NOMO-1 treated with DMSO at 0.1 percent for 48 hours (cell line): Measurements from ENCODE around the gene SETD7.

Experiments
- DNase-seq: peaks from one replicate; lab custom pipeline; 2025; ENCODE audit not compliant: unreplicated experiment; lab: John Stamatoyannopoulos, UW

SETD7 gene

DNA sequence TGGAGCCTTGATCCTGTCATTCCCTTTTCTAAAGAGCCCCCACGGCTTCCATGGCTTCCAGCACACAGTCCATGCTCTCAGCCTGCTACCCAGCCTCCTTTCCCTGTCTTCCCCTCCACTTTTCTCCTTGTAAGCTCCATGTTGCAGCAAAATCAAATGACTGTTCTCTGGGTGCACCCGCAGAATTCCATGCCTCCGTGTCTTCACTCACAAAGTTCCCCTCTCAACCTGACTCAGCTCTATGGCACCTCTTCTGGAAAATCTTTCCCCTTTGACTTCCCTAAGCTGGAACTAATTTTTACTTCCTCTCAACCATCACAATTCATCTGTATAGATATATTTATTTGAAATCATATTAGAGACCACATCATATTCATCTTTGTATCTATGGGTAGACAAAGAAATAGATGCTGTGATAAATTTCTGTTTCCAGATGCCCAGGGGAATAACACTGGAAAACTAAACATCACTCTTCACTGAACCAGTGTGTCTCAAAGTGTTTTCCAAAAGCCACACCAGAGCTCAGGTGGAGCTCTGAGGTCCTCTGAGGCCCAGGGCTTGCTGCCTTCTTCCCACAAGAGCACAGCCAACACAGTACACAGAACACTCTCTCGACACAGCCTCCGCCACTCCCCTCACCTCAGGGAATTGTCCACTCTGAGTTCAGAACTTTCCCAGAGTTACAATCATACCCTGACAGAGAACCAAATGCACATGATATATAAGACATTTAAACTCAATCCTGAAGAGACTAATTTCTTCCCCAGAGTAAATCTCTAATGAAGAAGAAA lies 3.3 kb downstream of the SETD7 start:
- no peak for DNase-seq

DNA sequence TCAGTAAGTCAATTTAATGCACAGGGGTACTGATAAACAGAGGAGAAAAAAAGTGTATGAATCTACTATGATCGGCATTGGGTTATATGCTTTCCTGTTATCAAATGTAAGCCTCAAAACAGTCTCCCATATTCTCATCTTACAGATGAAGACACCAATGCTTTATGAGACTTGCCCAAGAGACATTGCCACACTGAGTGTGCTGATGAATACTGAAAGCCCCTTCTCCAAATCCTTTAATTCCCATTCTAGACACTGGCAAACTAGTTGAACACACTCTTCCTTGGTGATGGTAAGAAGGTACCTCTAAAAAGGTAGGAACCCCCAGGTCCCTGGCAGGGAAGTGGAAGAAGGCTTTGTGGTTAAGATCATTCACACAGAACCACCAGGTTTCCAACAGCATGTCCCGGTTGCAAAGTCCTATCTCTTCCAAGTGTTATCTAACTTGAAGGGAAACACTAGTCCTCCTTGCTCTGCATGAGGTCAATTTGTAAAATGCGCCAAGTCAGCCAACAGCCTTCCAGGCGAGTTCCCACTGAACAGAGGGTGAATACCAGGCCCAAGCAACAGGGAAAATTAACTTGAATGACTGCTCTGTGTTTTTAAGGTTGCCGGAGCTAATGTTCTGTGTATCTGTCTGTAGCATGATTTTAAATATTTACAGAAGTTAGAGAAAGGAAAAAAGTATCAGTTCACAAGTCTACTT lies 5.1 kb downstream of the SETD7 start:
- no peak for DNase-seq

DNA sequence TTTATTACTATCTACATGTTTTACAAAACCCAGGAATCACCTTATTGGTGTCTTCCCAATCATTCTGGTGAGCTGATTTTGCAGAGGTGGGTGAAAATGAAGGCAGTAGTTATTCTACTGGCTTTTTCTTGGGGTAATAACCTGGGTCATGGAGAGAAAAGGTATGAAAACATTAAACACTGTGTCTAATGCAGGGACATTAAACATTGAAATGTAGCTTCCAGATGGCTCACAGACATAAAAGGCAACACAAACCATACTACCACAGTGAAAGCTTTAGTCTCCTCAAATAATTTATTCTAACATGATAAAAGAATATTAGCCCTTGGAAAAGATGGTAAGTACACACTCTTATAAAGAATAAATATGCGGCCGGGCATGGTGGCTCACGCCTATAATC lies 8.0 kb downstream of the SETD7 start:
- DNase-seq: no peak

DNA sequence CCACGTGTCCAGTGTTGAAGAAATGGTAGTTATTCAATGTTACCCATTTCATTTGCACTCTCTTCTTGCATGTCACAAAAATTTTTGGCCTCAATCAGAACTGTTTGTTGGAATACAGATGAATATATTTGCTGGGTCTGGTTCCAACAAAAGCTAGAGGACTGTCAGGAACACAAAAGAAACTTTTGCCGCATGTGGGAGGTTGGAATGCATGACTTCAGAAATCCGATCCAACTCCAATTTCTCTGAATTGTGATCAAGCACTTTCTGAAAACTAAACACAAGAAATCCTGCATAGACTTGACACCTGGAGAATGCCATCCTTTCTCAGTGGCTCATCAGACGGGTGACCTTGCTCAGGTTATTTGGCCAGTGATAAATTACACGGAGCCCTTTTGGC lies 15.4 kb downstream of the SETD7 start:
- no peak for DNase-seq

DNA sequence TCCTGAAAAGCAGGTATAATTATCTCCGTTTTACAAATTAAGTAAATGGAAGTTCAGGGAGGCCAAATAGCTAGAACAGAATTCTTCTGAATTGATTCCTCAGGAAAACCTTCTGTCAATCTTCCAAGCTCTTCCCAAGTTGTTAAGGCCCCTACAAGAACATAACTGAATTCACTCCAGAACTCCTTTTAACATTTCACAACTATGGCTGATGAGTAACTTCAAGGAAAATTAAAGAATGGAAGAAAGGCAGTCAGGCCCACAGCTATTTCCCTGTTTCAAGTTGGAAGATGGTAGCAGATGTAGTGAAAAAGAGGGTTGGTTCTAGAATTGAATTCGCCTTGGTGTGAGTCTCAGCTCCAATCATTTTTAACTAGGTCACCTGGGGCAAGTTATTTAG lies 15.9 kb downstream of the SETD7 start:
- no peak for DNase-seq

DNA sequence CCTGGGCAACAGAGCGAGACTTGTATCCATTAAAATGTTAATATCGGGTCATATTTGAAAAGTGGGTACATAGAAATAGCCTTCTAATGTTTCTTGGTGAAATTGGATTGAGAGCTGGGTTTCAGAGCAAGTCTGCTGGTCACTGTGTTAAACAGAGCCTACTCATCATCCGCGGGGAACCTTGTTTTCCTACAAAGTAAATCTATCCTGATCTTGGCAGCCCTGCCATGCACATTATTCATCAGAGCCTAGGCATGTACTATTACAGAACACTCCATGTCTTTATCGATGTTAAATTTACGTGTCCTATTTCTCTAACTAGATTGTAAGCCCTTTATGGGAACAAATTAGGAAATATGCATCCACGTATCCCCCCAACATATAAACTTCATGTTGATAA lies 18.7 kb downstream of the SETD7 start:
- no peak for DNase-seq

DNA sequence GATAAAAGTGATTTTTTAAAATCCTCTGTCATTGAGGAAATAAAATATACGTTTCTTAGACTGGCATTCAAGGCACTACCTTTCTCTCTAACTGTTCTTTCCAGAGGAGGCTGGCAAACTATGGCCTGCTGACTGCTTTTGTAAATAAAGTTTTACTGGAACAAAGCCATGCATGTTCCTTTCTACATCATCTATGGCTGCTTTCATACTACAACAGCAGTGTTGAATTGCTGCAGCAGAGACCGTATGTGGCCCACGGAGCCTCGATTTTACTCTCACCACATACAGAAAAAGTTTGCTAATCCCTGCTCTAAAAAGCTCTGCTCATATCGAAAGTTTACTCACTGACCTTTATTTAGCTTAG lies 20.2 kb downstream of the SETD7 start:
- no peak for DNase-seq

DNA sequence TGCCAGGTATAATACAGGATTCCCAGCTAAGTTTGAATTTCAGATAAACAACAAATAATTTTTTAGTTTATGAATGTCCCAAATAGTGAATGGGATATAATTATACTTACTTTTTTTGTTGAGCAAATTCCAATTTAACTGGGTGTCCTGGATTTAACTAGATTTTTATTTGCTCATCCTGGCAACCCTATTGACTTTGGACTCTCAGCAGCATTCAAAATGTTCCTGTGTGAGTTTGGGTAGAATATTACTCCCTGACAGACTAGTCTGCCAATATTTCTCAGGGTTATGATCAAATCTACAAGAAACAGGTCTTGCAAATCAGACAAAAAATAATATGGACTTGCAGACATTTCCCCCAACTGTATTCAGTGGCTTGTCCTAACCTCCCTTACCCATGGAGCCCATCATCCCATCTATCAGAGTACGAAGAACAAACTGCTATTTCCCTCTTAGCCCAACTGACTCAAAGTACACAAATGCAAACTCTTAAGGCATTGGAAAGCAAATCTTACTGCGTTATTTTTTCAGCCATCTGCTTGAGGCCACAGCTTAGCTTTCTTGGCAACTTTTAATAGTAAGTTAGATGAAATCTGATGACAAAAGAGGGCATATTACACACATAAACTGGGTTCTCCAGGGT lies 20.7 kb downstream of the SETD7 start:
- DNase-seq: no peak

DNA sequence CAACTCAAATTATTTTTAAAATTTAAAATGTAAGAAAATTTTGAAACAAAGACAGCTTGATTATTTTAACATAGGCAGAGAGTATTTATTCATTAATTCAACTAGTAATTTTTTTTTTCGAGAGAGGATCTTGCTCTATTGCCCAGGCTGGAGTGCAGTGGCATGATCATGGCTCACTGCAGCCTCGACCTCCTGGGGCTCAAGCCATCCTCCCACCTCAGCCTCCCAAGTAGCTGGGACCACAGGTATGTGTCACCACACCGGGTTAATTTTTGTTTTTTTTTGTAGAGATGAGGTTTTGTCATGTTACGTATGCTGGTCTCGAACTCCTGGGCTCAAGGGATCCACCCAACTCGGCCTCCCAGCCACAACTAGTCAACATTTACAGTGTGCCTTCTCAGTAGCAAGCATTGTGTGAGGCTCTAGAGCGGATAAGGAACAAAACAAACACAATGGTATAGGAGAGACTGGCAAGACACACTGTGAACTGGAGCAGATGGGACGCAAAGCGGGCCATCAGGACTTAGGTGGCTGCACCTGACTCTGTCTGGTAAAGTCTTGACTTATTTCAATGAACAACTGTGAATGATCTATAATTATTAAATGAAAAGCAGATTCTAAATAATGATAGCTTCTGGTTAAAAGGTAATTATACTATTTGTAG lies 21.6 kb downstream of the SETD7 start:
- no peak for DNase-seq

DNA sequence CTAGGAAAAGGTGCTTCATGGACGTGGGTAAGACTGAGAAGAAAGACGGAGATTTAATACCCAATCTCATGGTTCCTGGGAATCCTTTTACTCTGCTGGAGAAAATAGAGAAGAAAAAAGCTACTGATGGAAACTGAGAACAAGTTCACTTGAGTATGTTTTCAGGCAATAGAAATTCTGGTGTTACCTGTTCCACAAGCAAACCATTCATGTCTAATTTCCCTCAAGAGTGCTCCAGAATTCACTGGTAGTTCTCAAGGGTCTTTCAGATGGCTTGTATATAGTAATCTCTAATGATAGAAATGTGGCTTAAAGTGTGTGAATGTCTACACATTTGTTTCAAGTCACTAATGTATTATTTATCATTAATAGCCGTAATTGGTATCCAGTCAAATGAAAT lies 22.5 kb downstream of the SETD7 start:
- DNase-seq: no peak

DNA sequence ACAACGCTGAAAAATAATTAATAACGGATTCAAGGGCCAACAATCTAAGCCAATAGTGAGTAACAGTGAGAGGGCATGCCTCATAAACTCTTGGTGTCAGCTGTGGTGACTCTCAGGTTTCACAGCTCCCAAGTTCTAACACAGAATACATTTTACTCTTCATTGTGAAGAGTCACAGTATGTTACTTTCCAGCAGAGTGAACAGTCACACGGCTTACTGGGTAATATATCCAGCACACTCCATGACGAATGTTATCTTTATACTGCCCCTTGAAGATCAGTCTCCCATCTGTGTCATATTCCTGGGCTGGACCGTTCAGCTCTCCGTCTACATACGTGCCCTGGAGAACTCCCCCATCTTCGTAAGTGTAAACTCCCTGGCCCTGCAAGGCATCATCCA lies 23.1 kb downstream of the SETD7 start:
- DNase-seq: no peak

DNA sequence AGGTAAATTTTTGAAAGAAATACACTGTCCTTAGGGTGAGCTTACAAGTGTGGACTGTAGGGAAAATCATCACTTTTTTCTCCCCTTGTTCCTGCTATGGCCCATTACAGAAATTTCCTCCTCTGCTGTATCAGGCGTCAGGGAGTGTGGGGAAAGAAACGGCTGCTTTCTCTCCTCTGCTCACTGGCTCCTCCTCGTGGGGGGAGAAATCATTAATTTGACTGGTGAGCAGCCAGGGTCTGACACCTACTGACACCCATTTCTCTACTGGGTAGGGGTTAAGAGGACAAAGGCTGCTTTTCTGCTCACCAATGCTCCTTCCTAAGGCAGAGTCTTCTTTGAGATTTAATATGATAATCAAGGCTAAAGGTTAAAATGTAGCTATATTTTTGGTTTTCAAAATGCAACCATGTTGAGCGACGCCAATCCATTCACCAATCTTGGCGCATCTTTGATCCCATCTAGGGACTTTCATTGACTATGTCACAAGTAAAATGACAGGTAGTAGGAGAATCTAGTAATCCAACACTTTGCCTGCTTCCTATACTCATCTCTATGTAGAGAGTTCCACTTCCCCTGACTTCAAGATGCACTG lies 25.1 kb downstream of the SETD7 start:
- peak; percentile 50 for DNase-seq

DNA sequence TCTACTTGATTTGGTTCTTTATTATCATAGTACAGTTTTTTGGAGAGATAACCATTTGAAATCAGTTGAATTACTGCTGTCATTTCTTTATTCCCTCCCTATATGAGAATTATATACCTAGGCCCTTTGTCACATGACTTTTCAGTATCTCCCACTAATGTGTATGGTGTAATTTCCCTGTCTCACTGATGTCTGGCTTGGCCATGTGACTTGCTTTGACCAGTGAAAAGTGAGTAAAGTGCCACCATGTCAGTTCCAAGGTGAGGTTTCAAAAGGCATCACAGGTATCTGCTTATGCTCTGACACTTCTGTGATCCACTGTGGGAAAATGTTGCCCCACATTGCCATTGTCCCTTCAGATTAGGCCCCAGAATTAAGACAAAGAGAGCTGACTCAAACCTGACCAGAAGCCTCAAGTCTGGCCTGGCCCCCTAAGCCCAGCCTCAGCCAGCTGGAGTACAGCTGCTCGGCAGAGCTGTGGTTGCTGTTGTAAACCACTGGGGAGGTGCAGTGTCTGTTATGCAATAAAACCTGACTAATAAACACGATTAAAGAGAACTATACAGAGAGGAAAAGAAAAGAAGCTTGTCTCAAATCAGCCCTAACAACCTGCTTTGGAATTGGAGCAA lies 27.5 kb downstream of the SETD7 start:
- DNase-seq: peak; percentile 85

DNA sequence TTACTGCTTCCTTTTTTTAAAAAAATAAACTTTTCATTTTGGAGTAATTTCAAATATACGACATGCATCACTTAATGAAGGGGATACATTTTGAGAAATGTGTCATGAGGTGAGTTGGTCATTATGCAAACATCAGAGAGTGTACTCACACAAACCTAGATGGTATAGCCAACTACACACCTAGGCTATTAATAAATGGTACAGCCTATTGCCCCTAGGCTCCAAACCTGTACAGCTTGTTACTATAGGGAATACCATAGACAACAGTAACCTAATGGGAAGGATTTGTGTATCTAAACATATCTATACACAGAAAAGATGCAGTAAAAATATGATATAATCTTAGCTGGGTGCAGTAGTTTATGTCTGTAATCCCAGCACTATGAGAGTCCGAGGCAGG lies 29.1 kb downstream of the SETD7 start:
- DNase-seq: no peak

DNA sequence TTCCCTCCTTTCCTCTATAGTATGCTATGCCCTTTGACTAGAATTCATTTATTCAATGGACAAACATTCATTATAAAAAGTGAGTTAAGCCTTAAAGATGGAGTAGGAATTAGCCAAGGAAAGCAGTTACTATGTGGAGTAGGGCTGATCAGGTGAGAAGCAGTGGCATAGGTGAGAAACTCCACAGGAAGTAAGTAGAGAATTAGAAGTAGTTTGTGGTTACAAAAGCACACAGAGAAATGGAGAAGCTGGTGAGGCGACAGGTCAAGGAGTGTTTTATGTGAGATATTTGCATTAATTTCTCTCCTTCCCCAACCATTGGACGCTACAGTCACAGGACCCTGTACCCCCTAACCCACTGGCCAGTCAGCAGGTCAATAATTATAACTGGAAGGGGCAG lies 30.6 kb downstream of the SETD7 start:
- DNase-seq: peak; percentile 25

DNA sequence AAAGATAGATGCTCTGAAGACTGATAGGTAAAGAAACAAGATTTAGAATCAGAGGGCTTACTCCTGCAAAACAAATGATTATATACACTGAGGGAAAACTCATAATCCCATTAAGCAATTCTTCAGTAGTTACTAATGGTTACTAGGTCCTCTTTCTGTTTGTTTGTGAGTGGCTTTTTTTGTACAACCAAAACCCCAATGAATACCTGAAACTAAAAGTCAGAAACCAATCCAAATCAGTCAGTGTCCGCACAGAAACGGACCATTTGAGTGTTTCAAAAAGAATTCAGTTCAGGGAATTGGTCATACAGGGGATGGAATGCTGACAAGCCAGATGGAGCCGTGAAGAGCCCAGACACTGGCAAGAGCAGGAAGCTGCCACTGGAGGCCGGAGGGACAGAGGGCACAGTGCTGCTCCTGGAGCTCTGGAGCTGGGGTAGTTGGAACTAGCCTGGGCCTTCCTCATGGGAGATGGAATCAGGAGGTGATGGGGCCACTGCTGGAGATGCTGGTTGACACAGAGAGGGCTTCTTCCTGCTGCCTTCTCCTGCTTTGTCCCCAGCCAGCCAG lies 31.9 kb downstream of the SETD7 start:
- DNase-seq: no peak

DNA sequence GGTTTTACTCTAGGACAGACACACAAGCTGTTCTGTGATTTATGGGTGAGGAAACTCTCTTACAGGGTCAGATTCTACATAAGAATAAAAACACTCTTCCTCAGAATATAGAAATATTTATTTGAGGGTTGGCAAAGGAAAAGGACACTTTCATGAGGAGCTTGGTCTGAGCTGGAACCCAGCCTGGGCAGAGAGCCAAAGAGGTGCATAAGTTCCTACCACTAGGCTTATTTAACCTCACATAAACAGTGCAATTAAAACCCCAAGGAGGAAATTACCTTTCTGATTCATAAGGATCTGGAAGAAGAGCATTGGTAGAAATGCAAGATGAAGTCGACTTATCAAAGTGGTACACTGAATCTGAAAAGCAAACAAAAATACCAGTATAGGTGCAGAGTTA lies 32.9 kb downstream of the SETD7 start:
- no peak for DNase-seq

DNA sequence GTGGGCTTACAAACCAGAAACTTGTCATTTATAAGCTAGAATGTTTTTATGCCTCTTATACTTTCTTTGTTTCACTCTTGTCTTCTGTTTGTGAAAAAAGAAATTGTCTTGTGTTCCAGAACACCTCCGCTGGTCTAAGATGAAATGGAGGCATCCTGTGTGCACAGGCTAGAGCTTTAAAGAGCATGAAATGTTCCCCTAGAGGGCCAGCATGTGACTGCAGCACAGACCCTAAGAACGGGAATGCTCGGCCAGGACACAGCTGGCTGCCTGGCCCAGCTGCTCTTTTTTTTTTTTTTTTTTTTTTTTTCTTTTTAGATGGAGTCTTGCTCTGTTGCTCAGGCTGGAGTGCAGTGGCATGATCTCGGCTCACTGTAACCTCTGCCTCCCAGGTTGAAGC lies 33.6 kb downstream of the SETD7 start:
- no peak for DNase-seq

DNA sequence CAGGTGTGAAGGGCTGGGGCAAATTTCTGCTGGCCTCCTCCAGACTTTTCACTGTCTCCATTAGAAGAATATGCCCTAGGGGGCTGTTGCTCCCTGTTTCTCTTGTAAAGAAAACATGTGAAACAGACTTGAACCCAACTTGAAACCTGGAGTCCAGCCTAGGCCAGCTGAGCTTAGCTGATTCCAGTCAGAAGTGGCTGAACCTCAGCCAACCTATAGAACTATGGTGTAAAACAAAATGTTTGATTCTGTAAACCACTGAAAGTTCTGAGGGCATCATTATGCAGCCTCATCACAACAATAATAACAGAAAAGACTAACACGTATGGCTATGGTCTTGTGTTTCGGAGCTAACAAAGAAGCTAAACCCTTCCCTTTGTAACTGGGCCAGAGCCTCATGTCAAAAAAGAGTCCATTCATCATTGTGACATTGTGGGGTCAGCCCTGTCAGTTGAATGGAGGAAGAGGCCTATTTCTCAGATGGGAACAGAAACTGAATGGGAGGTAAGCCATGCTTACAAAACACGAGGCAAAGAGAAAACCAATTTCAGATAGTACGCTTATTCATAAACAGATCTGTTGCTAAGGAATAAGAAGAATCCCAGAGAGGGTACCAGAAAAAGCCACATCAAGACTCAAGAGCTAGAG lies 34.1 kb downstream of the SETD7 start:
- peak; percentile 86 for DNase-seq

DNA sequence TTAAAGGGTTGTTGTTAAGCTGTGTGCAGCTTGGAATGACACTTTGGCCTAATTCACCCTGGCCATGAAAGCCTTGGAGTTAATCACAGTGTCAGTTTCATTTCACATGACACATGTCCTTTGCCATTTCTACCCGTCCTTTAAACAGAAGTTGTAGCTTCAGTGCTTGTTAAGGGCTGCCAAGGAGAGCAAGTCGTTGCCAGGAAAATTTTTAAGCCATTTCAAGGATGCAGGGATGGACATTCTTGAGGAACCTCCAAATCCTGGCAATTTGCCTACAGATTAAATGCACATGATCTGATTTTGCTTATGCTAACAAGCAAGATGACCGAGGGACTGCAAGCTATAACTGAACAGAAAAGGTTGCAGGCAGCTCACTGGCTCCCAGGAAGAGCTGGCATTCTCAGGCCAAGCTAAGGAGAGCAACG lies 40.5 kb downstream of the SETD7 start:
- DNase-seq: no peak
